A673 (cell line): ENCODE results near the gene FOXO3.

ENCODE experiments used
- CTCF ChIP-seq: fragments of 300-800, 200-600 bp; sonication (generic); conservative IDR thresholded peaks from 2 replicates; pipeline ENCODE4 v1.5.1; 2017; ENCODE audit warnings: low read depth, mild to moderate bottlenecking, antibody characterized with exemption, low read length, moderate library complexity, mixed read lengths
- EZH2 ChIP-seq: fragments of 200-600 bp; sonication (generic); IDR thresholded peaks from 2 replicates; pipeline ENCODE4 v1.6.1; 2017; ENCODE audit warnings: borderline replicate concordance, low read depth, mild to moderate bottlenecking, mixed read lengths, antibody characterized with exemption, low read length; ENCODE audit not compliant: poor library complexity, severe bottlenecking

GRCh38 chr6:108661982-108662381, 101.3 kb downstream of the FOXO3 start:
- no peak for TF ChIP-seq CTCF
- no peak for TF ChIP-seq EZH2
